Measurements from ENCODE around the gene MLLT3.

MLLT3 gene

DNA sequence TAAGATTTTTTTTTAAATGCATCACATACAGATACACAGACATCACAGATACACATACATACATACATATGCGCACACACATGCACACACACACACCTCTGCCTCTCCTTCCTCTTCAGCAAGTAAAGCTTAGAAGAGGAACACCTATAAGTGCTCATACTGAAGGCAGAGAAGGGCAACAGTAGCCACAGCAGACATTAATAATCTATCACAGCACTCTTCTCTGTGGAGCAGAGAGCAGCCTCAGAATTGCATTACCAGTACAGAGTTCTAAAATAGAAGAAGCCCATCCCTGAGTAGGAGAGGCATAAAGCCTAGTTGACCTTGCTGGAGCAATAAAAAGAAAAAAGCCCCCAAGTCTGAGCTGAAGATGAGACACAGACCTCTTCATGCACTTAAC is 110.6 kb downstream of the MLLT3 start:
- TF ChIP-seq CTCF (IDR thresholded peaks at IDR 0.05; ENCODE audit: control extremely low read depth, extremely low read depth, low read depth, missing control alignments) = no peak

DNA sequence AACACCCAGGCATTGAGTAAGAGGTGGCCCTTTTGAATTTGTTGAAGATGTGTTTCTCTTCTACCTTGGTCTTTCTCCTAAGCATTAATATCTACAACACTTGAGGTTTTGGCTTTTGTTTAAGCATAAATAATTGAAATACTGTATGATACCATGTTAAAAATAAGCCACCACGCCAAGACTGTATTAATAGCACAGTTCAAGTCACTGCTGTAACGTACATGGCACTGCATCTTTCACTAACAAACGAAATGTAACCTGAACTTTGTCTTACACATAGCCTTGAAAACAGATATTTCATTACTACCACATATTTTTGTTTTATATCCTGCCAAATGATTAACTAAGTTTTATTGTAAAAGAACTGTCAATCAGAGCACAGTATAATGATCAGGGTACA is 112.8 kb downstream of the MLLT3 start:
- CTCF ChIA-PET = no interaction called here
- TF ChIP-seq CTCF (IDR thresholded peaks at IDR 0.05; ENCODE audit: control extremely low read depth, extremely low read depth, low read depth, missing control alignments) = no peak
- no peak for DNase-seq (ENCODE audit: extremely low spot score)
- POLR2A ChIA-PET = no interaction called here

More for the DNA sequence above, 110.6 kb downstream of the MLLT3 start:
- no peak for DNase-seq (ENCODE audit: extremely low spot score)
- ChIA-PET POLR2A (no interaction called here), CTCF (interaction anchor here (1.0 to 1.5 kb wide), 3 partner anchors 11 to 23 kb away, joined by 3 to 4 read pairs (median 3); no protein-coding TSS in a partner anchor)

DNA sequence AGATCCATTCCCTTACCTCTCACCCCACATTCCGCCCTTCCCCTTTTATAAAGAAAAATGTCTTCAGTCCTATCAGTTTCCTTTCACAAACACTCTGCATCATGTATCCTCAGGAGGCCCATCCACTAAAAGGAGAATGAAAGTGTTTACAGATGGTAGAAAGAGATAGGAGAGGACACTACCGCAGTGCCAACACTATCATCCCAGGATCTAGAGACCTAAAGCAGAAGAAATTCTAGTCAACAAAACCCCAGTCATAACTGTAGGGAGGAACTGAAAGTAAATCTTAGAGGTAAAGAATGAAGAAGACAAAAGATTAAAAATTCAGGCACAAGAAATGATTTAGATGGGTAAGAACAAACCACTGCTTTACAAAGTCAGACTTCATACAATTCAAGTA is 114.1 kb downstream of the MLLT3 start:
- POLR2A ChIA-PET = no interaction called here
- DNase-seq (ENCODE audit: extremely low spot score) = peak; percentile 45
- CTCF ChIA-PET = no interaction called here
- no peak for TF ChIP-seq CTCF (IDR thresholded peaks at IDR 0.05; ENCODE audit: control extremely low read depth, extremely low read depth, low read depth, missing control alignments)

DNA sequence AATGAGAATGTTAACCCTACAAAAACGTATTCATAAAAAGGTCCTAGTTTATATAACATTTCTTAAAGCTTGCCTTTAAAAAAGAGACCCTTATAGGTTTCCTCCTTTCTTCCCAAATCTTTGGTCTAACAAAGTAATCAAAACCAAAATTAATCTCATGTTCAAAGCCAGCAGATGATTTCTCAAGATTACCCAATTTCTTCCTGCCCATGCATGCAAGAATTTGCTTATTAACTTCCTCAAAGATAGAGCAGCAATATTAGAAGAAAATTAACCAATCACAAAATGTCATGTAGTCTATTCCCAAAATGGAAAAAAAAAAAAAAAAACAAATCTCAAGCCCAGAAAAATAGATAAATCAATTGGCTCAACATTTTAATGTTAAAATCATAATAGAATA is 114.9 kb downstream of the MLLT3 start:
- ChIA-PET POLR2A (no interaction called here), CTCF (interaction anchor here (1.3 to 3.6 kb wide), 3 partner anchors 9 to 15 kb away, joined by 5 to 14 read pairs (median 12); no protein-coding TSS in a partner anchor)
- DNase-seq (ENCODE audit: extremely low spot score) = no peak
- TF ChIP-seq CTCF (IDR thresholded peaks at IDR 0.05; ENCODE audit: control extremely low read depth, extremely low read depth, low read depth, missing control alignments) = no peak

GRCh38 chr9:20506099-20506900 is 116.0 kb downstream of the MLLT3 start:
- CTCF ChIA-PET = interaction anchor here (1.3 to 3.6 kb wide), 3 partner anchors 8 to 16 kb away, joined by 5 to 14 read pairs (median 12); no protein-coding TSS in a partner anchor
- no peak for DNase-seq (ENCODE audit: extremely low spot score)
- POLR2A ChIA-PET = no interaction called here
- no peak for TF ChIP-seq CTCF (IDR thresholded peaks at IDR 0.05; ENCODE audit: control extremely low read depth, extremely low read depth, low read depth, missing control alignments)

DNA sequence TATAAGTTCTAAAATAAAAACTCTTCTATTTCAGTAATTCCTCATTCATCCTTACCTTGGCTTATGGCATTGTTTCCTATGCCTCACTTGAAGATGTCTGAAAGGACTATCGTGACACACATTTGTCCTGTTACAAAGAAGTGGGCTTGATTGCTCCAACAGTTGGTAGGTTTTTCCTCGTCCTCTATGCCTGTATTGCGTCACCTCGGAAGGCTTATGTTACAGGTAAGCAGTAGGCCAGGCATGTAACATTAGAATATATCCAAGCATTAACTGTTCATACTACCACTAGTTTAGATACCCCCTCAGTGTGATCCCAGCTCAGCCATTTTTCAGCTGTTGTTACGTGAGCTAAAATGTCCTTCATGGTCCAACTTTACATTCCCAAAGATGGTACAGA is 116.7 kb downstream of the MLLT3 start:
- ChIA-PET POLR2A (no interaction called here), CTCF (interaction anchor here (2.7 to 3.6 kb wide), 2 partner anchors 11 to 17 kb away, joined by 12 to 14 read pairs; no protein-coding TSS in a partner anchor)
- DNase-seq (ENCODE audit: extremely low spot score) = no peak
- TF ChIP-seq CTCF (IDR thresholded peaks at IDR 0.05; ENCODE audit: control extremely low read depth, extremely low read depth, low read depth, missing control alignments) = no peak
